GM12878 (cell line): ENCODE data around the gene MMP20. TPM values are rescaled to one million over a fixed set of nuclear protein-coding genes. Genes with fewer than 3 reads are reported as not detected.

ENCODE experiments used
- ATAC-seq: fragments of 200-7000 bp; cut with Tn5 transposase; 3 replicates; pipeline ENCODE4 v1.9.1; 2020; ENCODE audit warnings: mild to moderate bottlenecking, moderate library complexity
- BruUV-seq: library from RNA; stranded (reverse); fragments of 400-500 nt; replicated peaks from 2 replicates; lab custom pipeline; 2021; lab: Mats Ljungman, UMichigan
- CTCF ChIA-PET: fragments of 300-600 bp; sonication (Branson Sonifier 250); formaldehyde crosslinking; extraction: SDS; loops from one replicate; lab custom pipeline; 2021; ENCODE audit warnings: inconsistent platforms; lab: Yijun Ruan, JAX
- POLR2A ChIA-PET: fragments of 350-600 bp; formaldehyde crosslinking; extraction: SDS; loops from one replicate; lab custom pipeline; 2021; ENCODE audit warnings: inconsistent platforms; lab: Charles Lee
- RAD21 ChIA-PET: fragments of 300-600 bp; sonication (Branson Sonifier 250); formaldehyde crosslinking; loops from one replicate; lab custom pipeline; 2023; ENCODE audit warnings: antibody characterized with exemption; ENCODE audit not compliant: unreplicated experiment; lab: Charles Lee
- SMC1A ChIA-PET: fragments of 300-600 bp; sonication (Branson Sonifier 250); formaldehyde crosslinking; loops from one replicate; lab custom pipeline; 2023; ENCODE audit not compliant: unreplicated experiment, uncharacterized antibody; lab: Charles Lee
- DNase-seq: peaks from one replicate; pipeline ENCODE4 v3.0.0-alpha.2; 2011; ENCODE audit warnings: low read depth, low spot score
- FAIRE-seq: peaks from 3 replicates; lab custom pipeline; 2011; peaks lifted over from hg19 to GRCh38; lab: Jason Lieb, UNC
- H2AFZ ChIP-seq: 2 replicates; pipeline ENCODE4 v1.6.0; 2011; ENCODE audit warnings: low read depth, low read length, control low read depth; ENCODE audit not compliant: control insufficient read depth
- H3K27ac ChIP-seq: 2 replicates; pipeline ENCODE4 v1.5.1; 2011; ENCODE audit warnings: control low read depth; ENCODE audit not compliant: control insufficient read depth, insufficient read depth
- H3K27me3 ChIP-seq, 2 experiments: replicated peaks in 1 of 2; 2 replicates each; pipeline versions ENCODE4 v1.6.0 to v1.6.1; 2011; ENCODE audit warnings: low read length in 1 of 2; ENCODE audit not compliant: control insufficient read depth in 2 of 2, insufficient read depth in 2 of 2
- H3K36me3 ChIP-seq, 2 experiments: 2 replicates each; pipeline ENCODE4 v1.5.1; 2011; ENCODE audit warnings: low read length in 1 of 2; ENCODE audit not compliant: control insufficient read depth in 2 of 2, insufficient read depth in 2 of 2
- H3K4me1 ChIP-seq: 2 replicates; pipeline ENCODE4 v1.6.1; 2011; ENCODE audit warnings: mild to moderate bottlenecking, low read length, moderate library complexity, mixed read lengths; ENCODE audit not compliant: control insufficient read depth, insufficient read depth
- H3K4me2 ChIP-seq: 2 replicates; pipeline ENCODE4 v1.6.0; 2011; ENCODE audit warnings: control low read depth; ENCODE audit not compliant: control insufficient read depth, insufficient read depth
- H3K4me3 ChIP-seq: fragments of 200-600 bp; sonication (generic); 2 replicates; pipeline ENCODE4 v1.5.1; 2016
- H3K79me2 ChIP-seq: 2 replicates; pipeline ENCODE4 v1.6.0; 2011; ENCODE audit warnings: low read length; ENCODE audit not compliant: control insufficient read depth, insufficient read depth
- H3K9ac ChIP-seq: 2 replicates; pipeline ENCODE4 v1.8.0; 2011; ENCODE audit warnings: low read length, control low read depth, mixed read lengths; ENCODE audit not compliant: control insufficient read depth, insufficient read depth
- H3K9me3 ChIP-seq: replicated peaks from 3 replicates; pipeline ENCODE4 v1.5.1; 2011; ENCODE audit warnings: mild to moderate bottlenecking, low read length; ENCODE audit not compliant: control insufficient read depth, insufficient read depth
- H4K20me1 ChIP-seq: 2 replicates; pipeline ENCODE4 v1.6.0; 2011; ENCODE audit not compliant: control insufficient read depth, insufficient read depth
- BCL3 ChIP-seq: IDR thresholded peaks from 2 replicates; pipeline ENCODE4 v1.6.1; 2011; ENCODE audit warnings: borderline replicate concordance, low read depth, mild to moderate bottlenecking, moderate library complexity, low read length; ENCODE audit not compliant: insufficient read depth, poor library complexity, severe bottlenecking
- DPF2 ChIP-seq: fragments of 450-650 bp; IDR thresholded peaks from 2 replicates; pipeline ENCODE4 v1.6.1; 2017; ENCODE audit warnings: mild to moderate bottlenecking
- FOS ChIP-seq: IDR thresholded peaks from 3 replicates; pipeline ENCODE4 v1.6.1; 2011; ENCODE audit warnings: borderline replicate concordance; ENCODE audit not compliant: insufficient read length; ENCODE audit errors: extremely low read depth
- KDM1A ChIP-seq: fragments of 200-600 bp; sonication (generic); IDR thresholded peaks from 2 replicates; pipeline ENCODE4 v1.6.1; 2016; ENCODE audit warnings: borderline replicate concordance
- KLF5 ChIP-seq: fragments of 450-650 bp; IDR thresholded peaks from 2 replicates; pipeline ENCODE4 v1.6.1; 2014; ENCODE audit warnings: mild to moderate bottlenecking; ENCODE audit not compliant: partially characterized antibody
- RELA ChIP-seq: fragments of 450-650 bp; IDR thresholded peaks from 2 replicates; pipeline ENCODE4 v1.8.0; 2014; ENCODE audit warnings: borderline replicate concordance; ENCODE audit not compliant: partially characterized antibody
- RUNX3 ChIP-seq: IDR thresholded peaks from 2 replicates; pipeline ENCODE4 v1.6.1; 2012; ENCODE audit warnings: low read length, inconsistent platforms
- SUZ12 ChIP-seq: fragments of 200-600 bp; sonication (generic); IDR thresholded peaks from one replicate; pipeline ENCODE4 v1.6.1; 2018; ENCODE audit warnings: antibody characterized with exemption, mild to moderate bottlenecking; ENCODE audit not compliant: unreplicated experiment
- WRNIP1 ChIP-seq: IDR thresholded peaks from 2 replicates; pipeline ENCODE4 v1.6.1; 2011; ENCODE audit warnings: low read depth, low read length, improper control_type of control experiment, borderline replicate concordance
- ZNF687 ChIP-seq: fragments of 450-650 bp; IDR thresholded peaks from 2 replicates; pipeline ENCODE4 v1.6.1; 2017; ENCODE audit warnings: mild to moderate bottlenecking, moderate library complexity
- WGBS: methylation state at CpG from one replicate; pipeline ENCODE4 v1.1.6; 2016; ENCODE audit warnings: low lambda C conversion rate; ENCODE audit not compliant: insufficient replicate concordance, insufficient coverage; ENCODE audit errors: missing lambda C conversion rate; 5-methylcytosine and 5-hydroxymethylcytosine counted together
- in situ Hi-C: fragments of 300-500 bp; cut with MboI; formaldehyde crosslinking; loops from 9 replicates; pipeline ENCODE4 v1.14.3; 2018; ENCODE audit warnings: mixed read lengths
- intact Hi-C: fragments of 100-400 bp; cut with micrococcal nuclease; formaldehyde crosslinking; loops from one replicate; pipeline ENCODE4 v1.14.2; 2022; ENCODE audit not compliant: unreplicated experiment
- polyA plus RNA-seq, 11 experiments: library from polyadenylated mRNA; depleted of rRNA in 4 of 11; unstranded in 6 of 11; stranded (reverse) in 5 of 11; fragments of >200 nt; fragmentation: Nextera tagmentation in 4 of 11; fragmentation: Illumina TruSeq in 1 of 11; extraction: Ambion mirVana in 4 of 11; extraction: Trizol in 1 of 11; gene quantifications; 1 replicate in 1 of 11; 2 replicates in 10 of 11; pipeline versions ENCODE4 v1.2.1 to v1.2.3, GENCODE V29; 2011 to 2016; ENCODE audit warnings: inconsistent platforms in 2 of 11, missing spikeins in 2 of 11, low read depth in 1 of 11
- total RNA-seq, 4 experiments: library from RNA; depleted of rRNA in 3 of 4; stranded (reverse); fragments of >200 nt in 3 of 4; fragmentation: Illumina TruSeq in 1 of 4; extraction: Trizol in 1 of 4; gene quantifications; 2 replicates each; pipeline versions ENCODE4 v1.2.1 to v1.2.3, GENCODE V29; 2013 to 2021
- TF ChIP-seq, protein P1 (sequence below): fragments of 450-650 bp; conservative IDR thresholded peaks from 2 replicates; pipeline ENCODE4 v1.6.1; 2017; ENCODE audit warnings: mild to moderate bottlenecking, moderate library complexity
- TF ChIP-seq, protein P2 (sequence below): fragments of 450-650 bp; IDR thresholded peaks from 2 replicates; pipeline ENCODE4 v1.6.1; 2016; ENCODE audit warnings: mild to moderate bottlenecking
- TF ChIP-seq, protein P3 (sequence below): fragments of 450-650 bp; IDR thresholded peaks from 2 replicates; pipeline ENCODE4 v1.6.1; 2017; ENCODE audit warnings: borderline replicate concordance

Gene MMP20
- total and polyA plus RNA-seq, 10 of the 15 experiments (the other 5 are each of a cell fraction or from before 2014, with no cell fraction given), result 0.10 to 0.57 (median 0.19) TPM; not detected in 2

GRCh38 chr11:102555091-102555490, 70.0 kb downstream of the MMP20 start:
- H3K4me1 ChIP-seq, result peaks cover 51% of the 10 kb centered on the region
- ChIA-PET SMC1A (interaction anchor here (0.7 to 18.2 kb wide), 17 partner anchors 7 to 241 kb away, joined by 3 to 399 read pairs (median 3); partner anchors contain the start of gene MMP7), CTCF (interaction anchor here (0.6 to 9.1 kb wide), 19 partner anchors 9 to 268 kb away, joined by 3 to 110 read pairs (median 3); no protein-coding TSS in a partner anchor), POLR2A (interaction anchor here (1.0 to 7.8 kb wide), 9 partner anchors 8 to 57 kb away, joined by 3 to 67 read pairs (median 8); no protein-coding TSS in a partner anchor), RAD21 (interaction anchor here (0.8 to 8.4 kb wide), 16 partner anchors 9 to 165 kb away, joined by 3 to 143 read pairs (median 8); partner anchors contain the start of gene MMP7)
- H3K9me3 ChIP-seq, result peaks cover 10% of the 10 kb centered on the region
- H3K36me3 ChIP-seq, result peaks cover 0 to 1% of the 10 kb centered on the region in 2 experiments; a peak in 1 of 4 replicates
- in situ Hi-C loops, result no loop called here
- no peaks in the 10 kb centered on the region for H4K20me1 ChIP-seq
- H3K27ac ChIP-seq, result no peak overlapping the region
- H3K4me2 ChIP-seq, result no peak overlapping the region
- H3K9ac ChIP-seq, result no peak overlapping the region
- H3K4me3 ChIP-seq, result no peak overlapping the region
- TF ChIP-seq KLF5 (no peak), DPF2 (no peak), WRNIP1 (no peak), ZNF687 (no peak), KDM1A (no peak), RUNX3 (no peak), FOS (no peak), RELA (no peak), BCL3 (no peak), SUZ12 (no peak)
- TF ChIP-seq, protein P1, sequence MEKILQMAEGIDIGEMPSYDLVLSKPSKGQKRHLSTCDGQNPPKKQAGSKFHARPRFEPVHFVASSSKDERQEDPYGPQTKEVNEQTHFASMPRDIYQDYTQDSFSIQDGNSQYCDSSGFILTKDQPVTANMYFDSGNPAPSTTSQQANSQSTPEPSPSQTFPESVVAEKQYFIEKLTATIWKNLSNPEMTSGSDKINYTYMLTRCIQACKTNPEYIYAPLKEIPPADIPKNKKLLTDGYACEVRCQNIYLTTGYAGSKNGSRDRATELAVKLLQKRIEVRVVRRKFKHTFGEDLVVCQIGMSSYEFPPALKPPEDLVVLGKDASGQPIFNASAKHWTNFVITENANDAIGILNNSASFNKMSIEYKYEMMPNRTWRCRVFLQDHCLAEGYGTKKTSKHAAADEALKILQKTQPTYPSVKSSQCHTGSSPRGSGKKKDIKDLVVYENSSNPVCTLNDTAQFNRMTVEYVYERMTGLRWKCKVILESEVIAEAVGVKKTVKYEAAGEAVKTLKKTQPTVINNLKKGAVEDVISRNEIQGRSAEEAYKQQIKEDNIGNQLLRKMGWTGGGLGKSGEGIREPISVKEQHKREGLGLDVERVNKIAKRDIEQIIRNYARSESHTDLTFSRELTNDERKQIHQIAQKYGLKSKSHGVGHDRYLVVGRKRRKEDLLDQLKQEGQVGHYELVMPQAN, result no peak
- TF ChIP-seq, protein P2, sequence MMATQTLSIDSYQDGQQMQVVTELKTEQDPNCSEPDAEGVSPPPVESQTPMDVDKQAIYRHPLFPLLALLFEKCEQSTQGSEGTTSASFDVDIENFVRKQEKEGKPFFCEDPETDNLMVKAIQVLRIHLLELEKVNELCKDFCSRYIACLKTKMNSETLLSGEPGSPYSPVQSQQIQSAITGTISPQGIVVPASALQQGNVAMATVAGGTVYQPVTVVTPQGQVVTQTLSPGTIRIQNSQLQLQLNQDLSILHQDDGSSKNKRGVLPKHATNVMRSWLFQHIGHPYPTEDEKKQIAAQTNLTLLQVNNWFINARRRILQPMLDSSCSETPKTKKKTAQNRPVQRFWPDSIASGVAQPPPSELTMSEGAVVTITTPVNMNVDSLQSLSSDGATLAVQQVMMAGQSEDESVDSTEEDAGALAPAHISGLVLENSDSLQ, result no peak
- TF ChIP-seq, protein P3, sequence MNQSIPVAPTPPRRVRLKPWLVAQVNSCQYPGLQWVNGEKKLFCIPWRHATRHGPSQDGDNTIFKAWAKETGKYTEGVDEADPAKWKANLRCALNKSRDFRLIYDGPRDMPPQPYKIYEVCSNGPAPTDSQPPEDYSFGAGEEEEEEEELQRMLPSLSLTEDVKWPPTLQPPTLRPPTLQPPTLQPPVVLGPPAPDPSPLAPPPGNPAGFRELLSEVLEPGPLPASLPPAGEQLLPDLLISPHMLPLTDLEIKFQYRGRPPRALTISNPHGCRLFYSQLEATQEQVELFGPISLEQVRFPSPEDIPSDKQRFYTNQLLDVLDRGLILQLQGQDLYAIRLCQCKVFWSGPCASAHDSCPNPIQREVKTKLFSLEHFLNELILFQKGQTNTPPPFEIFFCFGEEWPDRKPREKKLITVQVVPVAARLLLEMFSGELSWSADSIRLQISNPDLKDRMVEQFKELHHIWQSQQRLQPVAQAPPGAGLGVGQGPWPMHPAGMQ, result no peak
- BruUV-seq, result no TSS peak
- H3K79me2 ChIP-seq, result no peaks in the 10 kb centered on the region
- WGBS, result 95% methylated on average over 3 of the region's 3 CpGs
- no peak for FAIRE-seq
- ATAC-seq, result no peak
- H3K27me3 ChIP-seq, result no peaks in the 10 kb centered on the region
- no peak overlapping the region for H2AFZ ChIP-seq
- intact Hi-C loops, result no loop called here
- no peak for DNase-seq
